HAP-1 (cell line): Measurements from ENCODE around the gene FYB1.

Source experiments
- DNase-seq, 2 experiments: peaks; one replicate each; pipeline ENCODE4 v3.0.0-alpha.2; 2016 to 2020; ENCODE audit warnings: low spot score in 2 of 2
- H3K27me3 ChIP-seq: fragments of 250-450 bp; sonication (Bioruptor Pico); 2 replicates; pipeline ENCODE4 v1.5.1; 2020; ENCODE audit warnings: low read depth, mild to moderate bottlenecking, moderate library complexity
- H3K36me3 ChIP-seq: fragments of 250-450 bp; sonication (Bioruptor Pico); replicated peaks from 2 replicates; pipeline ENCODE4 v1.5.1; 2020; ENCODE audit warnings: mild to moderate bottlenecking
- H3K4me1 ChIP-seq: fragments of 250-450 bp; sonication (Bioruptor Pico); 2 replicates; pipeline ENCODE4 v1.5.1; 2020; ENCODE audit warnings: mild to moderate bottlenecking
- H3K4me3 ChIP-seq: fragments of 250-450 bp; sonication (Bioruptor Pico); 2 replicates; pipeline ENCODE4 v1.5.1; 2020; ENCODE audit warnings: mild to moderate bottlenecking, moderate library complexity
- H3K9me3 ChIP-seq: fragments of 250-450 bp; sonication (Bioruptor Pico); 2 replicates; pipeline ENCODE4 v1.5.1; 2020; ENCODE audit warnings: mild to moderate bottlenecking, moderate library complexity
- in situ Hi-C: fragments of 300-500 bp; cut with MboI; formaldehyde crosslinking; loops from 3 replicates; pipeline ENCODE4 v1.14.3; 2020; ENCODE audit warnings: low sequenced_read_pairs, inconsistent platforms, mixed read lengths

The FYB1 gene

GRCh38 chr5:39073767-39074016, 145.7 kb downstream of the FYB1 start:
- no peak for DNase-seq
- H3K27me3 ChIP-seq: peaks cover 13% of the 10 kb centered on the region
- no peaks in the 10 kb centered on the region for H3K9me3 ChIP-seq
- in situ Hi-C loops: no loop called here
- H3K4me1 ChIP-seq: no peaks in the 10 kb centered on the region; the same call in 1 of the 2 replicates
- H3K4me3 ChIP-seq: peak overlapping the region; percentile 98
- peaks cover under 1% of the 10 kb centered on the region; the same call in 1 of the 2 replicates for H3K36me3 ChIP-seq

DNA sequence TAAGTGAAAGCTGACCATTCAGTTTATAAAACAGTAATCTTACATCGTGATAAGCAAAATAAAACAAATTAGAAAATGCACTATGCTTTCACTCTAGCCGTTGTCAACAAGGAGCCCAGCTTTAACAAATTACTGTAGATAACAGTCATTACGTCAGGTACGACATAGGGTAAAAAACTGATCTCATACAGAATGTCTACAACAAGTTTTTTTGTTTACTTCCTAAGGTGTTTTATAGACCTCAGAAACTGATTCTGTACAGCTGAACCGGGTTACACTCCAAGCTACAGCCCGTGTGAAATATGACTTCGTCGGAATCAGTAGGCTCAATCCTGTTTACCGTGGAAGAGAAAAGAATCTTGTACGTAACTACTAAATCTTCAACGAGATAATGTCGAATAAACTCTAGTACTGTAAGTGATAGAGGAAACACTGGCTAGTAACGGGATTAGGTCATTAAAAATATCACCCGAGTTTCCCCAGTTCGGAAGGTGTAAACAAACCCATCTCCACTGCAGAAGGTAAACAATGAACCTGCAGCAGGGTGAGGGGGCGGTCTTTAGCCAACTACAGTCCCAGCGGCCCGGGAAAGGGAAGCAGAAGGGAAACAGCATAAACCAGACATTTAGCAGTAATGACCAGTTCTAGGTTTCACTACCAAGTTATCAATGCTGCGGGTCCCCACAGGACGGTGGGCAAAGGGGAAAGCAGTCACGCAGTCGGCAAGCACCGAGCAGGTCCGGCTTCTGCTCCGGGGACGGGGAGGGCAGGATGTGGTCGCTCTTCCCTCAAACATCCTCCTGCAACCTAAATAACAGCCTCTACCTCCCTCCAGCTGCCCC, 146.2 kb downstream of the FYB1 start:
- Histone ChIP-seq H3K36me3 (peaks cover 5% of the 10 kb centered on the region; the same call in 1 of the 2 replicates), H3K4me3 (peak overlapping the region; percentile 98), H3K4me1 (no peaks in the 10 kb centered on the region; the same call in 1 of the 2 replicates), H3K9me3 (no peaks in the 10 kb centered on the region), H3K27me3 (peaks cover 8% of the 10 kb centered on the region)
- in situ Hi-C loops: no loop called here
- peak; percentile 15 to 63 for DNase-seq

- Histone ChIP-seq H3K4me3 (no peak overlapping the region), H3K27me3 (no peaks in the 10 kb centered on the region), H3K9me3 (no peaks in the 10 kb centered on the region; the same call in 1 of the 2 replicates), H3K36me3 (peaks cover 5% of the 10 kb centered on the region; the same call in 1 of the 2 replicates), H3K4me1 (no peaks in the 10 kb centered on the region)
- in situ Hi-C loops: no loop called here
- no peak for DNase-seq
Observed at GRCh38 chr5:39068099-39068498, 151.3 kb downstream of the FYB1 start.

GRCh38 chr5:39064450-39064849, 154.9 kb downstream of the FYB1 start:
- in situ Hi-C loops: no loop called here

GRCh38 chr5:39063037-39063436, 156.3 kb downstream of the FYB1 start:
- no peaks in the 10 kb centered on the region; the same call in 1 of the 2 replicates for H3K9me3 ChIP-seq
- H3K4me3 ChIP-seq: no peak overlapping the region
- no peaks in the 10 kb centered on the region for H3K4me1 ChIP-seq
- H3K27me3 ChIP-seq: no peaks in the 10 kb centered on the region
- in situ Hi-C loops: no loop called here
- no peak for DNase-seq
- no peaks in the 10 kb centered on the region; the same call in 1 of the 2 replicates for H3K36me3 ChIP-seq

More at GRCh38 chr5:39064450-39064849, 154.9 kb downstream of the FYB1 start:
- DNase-seq: no peak
- Histone ChIP-seq H3K4me1 (no peaks in the 10 kb centered on the region), H3K27me3 (no peaks in the 10 kb centered on the region), H3K36me3 (peaks cover 5% of the 10 kb centered on the region; the same call in 1 of the 2 replicates), H3K4me3 (no peak overlapping the region), H3K9me3 (no peaks in the 10 kb centered on the region; the same call in 1 of the 2 replicates)

- no peak for DNase-seq
- in situ Hi-C loops: no loop called here
- H3K4me3 ChIP-seq: no peak overlapping the region
- no peaks in the 10 kb centered on the region; the same call in 1 of the 2 replicates for H3K9me3 ChIP-seq
- H3K36me3 ChIP-seq: no peaks in the 10 kb centered on the region; the same call in 1 of the 2 replicates
- H3K27me3 ChIP-seq: no peaks in the 10 kb centered on the region
- H3K4me1 ChIP-seq: no peaks in the 10 kb centered on the region
Observed at GRCh38 chr5:39062530-39062929, 156.8 kb downstream of the FYB1 start.

DNA sequence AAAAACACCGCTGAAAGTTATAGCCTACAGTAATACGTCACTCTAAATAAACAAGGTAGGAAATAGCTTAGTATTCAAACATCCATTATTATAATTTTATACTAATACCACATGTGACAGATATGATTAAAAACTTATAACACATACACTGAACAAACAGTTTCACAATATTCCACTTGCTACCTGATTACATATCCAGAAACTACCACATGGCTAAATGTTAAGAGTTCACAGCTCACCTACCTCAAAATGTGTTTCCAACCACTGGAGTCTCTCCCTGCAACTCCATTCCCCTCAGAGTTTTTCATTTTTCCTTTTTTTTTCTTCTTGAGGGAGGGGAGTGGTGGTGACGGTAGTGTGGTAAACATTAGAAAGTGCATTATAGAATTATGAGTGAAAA, 157.3 kb downstream of the FYB1 start:
- DNase-seq: no peak
- in situ Hi-C loops: no loop called here
- Histone ChIP-seq H3K36me3 (no peaks in the 10 kb centered on the region; the same call in 1 of the 2 replicates), H3K27me3 (no peaks in the 10 kb centered on the region), H3K9me3 (no peaks in the 10 kb centered on the region; the same call in 1 of the 2 replicates), H3K4me3 (no peak overlapping the region), H3K4me1 (no peaks in the 10 kb centered on the region)

GRCh38 chr5:39059064-39059463, 160.3 kb downstream of the FYB1 start:
- in situ Hi-C loops: no loop called here

DNA sequence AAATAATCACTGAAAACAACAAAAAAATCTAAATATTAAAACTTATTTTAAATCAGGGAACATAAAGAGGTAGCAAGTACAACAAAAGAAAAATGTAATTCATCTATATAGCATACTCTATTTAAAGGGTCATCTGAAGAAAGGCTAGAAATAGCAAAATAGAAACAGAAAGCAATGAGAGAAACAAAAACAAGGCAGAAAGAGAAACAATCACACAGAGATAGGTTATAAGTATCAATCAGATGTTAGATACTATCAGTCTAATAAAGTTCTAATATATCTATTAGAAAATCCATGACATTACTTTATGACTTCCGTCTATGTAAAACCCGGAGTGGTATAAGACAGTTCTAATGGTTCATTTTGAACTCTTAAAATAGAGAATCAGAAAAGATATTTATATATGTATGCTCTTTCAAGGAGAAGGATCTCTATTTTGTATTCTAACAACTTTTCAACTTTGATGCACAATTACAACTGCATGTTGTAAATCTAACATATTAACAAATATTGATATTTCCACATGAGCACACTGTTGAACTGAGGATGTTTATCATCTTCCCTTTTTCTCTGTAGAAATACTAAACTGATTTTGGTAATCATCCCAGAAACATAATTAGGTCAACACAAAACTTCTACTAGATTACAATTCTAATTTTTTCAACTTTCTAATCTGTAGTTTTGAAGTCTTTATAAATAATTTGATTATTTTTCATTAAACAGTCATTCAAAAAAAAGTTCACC, 161.0 kb downstream of the FYB1 start:
- H3K4me3 ChIP-seq: no peak overlapping the region

More at GRCh38 chr5:39059064-39059463, 160.3 kb downstream of the FYB1 start:
- Histone ChIP-seq H3K27me3 (no peaks in the 10 kb centered on the region), H3K4me3 (no peak overlapping the region), H3K9me3 (no peaks in the 10 kb centered on the region), H3K4me1 (no peaks in the 10 kb centered on the region), H3K36me3 (no peaks in the 10 kb centered on the region)
- DNase-seq: no peak

DNA sequence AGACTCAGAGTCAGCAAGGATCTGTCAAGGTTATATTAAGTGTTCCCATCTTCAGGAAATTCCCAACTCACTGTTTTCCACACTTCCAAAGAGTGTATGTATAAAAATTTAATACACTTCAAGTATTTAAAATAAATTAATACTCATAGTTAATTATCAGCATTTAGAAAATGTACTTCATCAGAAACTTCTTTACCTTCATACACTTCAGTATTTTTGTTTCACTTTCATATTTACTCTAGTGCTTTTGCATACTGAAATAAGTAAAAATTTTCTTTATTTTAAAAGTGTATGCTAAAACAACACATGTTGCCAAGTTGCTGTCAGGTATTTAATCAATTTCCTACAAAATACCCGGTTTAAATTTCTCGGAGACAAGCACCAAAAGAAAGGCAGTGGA, 161.6 kb downstream of the FYB1 start:
- Histone ChIP-seq H3K4me3 (no peak overlapping the region), H3K9me3 (no peaks in the 10 kb centered on the region), H3K4me1 (peaks cover 5% of the 10 kb centered on the region), H3K36me3 (no peaks in the 10 kb centered on the region), H3K27me3 (no peaks in the 10 kb centered on the region)
- in situ Hi-C loops: no loop called here
- no peak for DNase-seq

More for the DNA sequence above, 161.0 kb downstream of the FYB1 start:
- Histone ChIP-seq H3K27me3 (no peaks in the 10 kb centered on the region), H3K9me3 (no peaks in the 10 kb centered on the region), H3K36me3 (no peaks in the 10 kb centered on the region), H3K4me1 (no peaks in the 10 kb centered on the region)
- in situ Hi-C loops: no loop called here
- DNase-seq: no peak

DNA sequence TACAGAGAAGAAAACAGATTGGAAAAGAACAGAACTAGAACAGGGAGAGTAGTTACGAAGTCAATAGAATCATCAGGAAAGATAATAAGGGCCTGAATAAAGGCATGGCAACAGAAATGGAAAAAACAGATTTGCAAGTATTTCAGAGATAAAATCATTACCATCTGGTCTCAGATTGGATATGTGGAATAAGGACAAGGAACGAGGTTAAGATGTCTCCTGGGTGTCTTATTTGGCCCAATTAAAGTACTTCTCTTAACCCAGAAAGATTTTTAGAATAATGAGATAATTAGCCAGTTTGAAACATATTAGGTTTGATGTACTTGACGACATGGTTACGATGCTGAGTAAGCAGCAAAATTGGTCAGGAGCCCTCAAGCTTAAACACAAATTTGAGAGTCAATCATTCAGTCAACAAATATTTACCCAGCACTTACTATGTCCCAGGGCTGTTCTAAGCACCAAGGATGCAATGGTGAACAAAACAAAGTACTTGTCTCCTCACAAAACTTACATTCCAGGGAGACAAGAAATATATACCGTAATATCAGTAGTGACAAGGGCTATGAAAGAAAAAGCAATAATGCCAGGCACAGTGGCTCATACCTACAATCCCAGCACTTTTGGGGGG, 163.5 kb downstream of the FYB1 start:
- peaks cover 14% of the 10 kb centered on the region for H3K4me1 ChIP-seq
- no peaks in the 10 kb centered on the region for H3K9me3 ChIP-seq
- DNase-seq: no peak
- H3K4me3 ChIP-seq: no peak overlapping the region
- in situ Hi-C loops: no loop called here
- H3K27me3 ChIP-seq: no peaks in the 10 kb centered on the region
- no peaks in the 10 kb centered on the region for H3K36me3 ChIP-seq
